ENCODE data around the gene SRPX.

GRCh38 chrX:38102240-38102639 is 118.4 kb downstream of the SRPX start:
- TF ChIP-seq CTCF (IDR thresholded peaks at IDR 0.05) = no peak
- no peak for TF ChIP-seq ZFX (IDR thresholded peaks at IDR 0.05; ENCODE audit: borderline replicate concordance)
